ENCODE results near the gene PLEKHA8.

The PLEKHA8 gene, protein sequence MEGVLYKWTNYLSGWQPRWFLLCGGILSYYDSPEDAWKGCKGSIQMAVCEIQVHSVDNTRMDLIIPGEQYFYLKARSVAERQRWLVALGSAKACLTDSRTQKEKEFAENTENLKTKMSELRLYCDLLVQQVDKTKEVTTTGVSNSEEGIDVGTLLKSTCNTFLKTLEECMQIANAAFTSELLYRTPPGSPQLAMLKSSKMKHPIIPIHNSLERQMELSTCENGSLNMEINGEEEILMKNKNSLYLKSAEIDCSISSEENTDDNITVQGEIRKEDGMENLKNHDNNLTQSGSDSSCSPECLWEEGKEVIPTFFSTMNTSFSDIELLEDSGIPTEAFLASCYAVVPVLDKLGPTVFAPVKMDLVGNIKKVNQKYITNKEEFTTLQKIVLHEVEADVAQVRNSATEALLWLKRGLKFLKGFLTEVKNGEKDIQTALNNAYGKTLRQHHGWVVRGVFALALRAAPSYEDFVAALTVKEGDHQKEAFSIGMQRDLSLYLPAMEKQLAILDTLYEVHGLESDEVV

GRCh38 chr7:30028216-30028748, at the start of gene PLEKHA8:
TSS of gene PLEKHA8 (plus strand) at chr7:30028412. CDS start at chr7:30028763, 351 bp downstream.
- peak; percentile 87 for DNase-seq

GRCh38 chr7:29980151-29980550, 48.1 kb upstream of the PLEKHA8 start:
- no peak for DNase-seq

DNA sequence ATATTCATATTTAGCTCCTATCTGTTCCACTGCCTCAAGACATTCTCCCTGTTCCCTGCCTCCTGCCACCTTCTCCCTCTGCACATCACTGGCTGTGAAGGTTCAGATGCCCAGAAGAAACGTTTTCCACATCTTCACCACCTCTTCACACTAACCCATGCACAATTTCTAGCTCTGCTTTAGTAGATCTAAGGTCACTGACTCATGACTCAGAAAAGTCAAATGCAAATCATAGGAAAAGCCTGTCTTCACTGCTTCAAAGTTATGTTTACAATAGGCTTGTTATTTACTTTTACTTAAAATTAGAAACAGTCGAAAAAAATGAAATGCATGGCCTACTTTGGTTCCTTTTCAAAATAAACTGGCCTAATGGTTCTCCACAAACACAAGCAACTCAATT, 41.1 kb upstream of the PLEKHA8 start:
- DNase-seq: peak; percentile 44

DNA sequence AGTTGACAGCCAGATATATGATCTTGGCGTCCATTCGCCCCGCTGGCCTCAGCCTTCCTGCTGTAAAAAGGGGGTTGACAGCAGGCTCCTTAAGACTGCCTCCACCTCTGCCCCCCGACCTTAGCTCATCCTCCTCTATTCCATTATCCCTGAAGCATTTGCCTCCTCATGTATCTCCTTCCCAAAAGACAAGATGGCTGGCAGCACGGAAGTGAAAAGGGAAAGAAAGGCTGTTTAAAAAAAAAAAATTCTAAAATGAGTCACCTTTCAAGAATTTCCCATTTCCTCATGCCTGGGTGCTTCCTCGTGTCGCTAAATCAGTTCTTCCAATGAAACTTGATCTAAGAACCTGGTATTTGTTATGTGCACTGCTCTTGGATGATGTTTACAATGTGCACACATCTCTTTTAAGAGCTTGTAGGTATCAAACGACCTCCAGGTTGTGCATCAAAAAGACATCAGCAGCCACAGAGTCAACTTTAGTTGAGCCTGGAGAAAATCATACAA, 40.3 kb upstream of the PLEKHA8 start:
- peak; percentile 90 for DNase-seq

- peak; percentile 88 for DNase-seq
Measured at GRCh38 chr7:29988424-29989256, 39.6 kb upstream of the PLEKHA8 start.

DNA sequence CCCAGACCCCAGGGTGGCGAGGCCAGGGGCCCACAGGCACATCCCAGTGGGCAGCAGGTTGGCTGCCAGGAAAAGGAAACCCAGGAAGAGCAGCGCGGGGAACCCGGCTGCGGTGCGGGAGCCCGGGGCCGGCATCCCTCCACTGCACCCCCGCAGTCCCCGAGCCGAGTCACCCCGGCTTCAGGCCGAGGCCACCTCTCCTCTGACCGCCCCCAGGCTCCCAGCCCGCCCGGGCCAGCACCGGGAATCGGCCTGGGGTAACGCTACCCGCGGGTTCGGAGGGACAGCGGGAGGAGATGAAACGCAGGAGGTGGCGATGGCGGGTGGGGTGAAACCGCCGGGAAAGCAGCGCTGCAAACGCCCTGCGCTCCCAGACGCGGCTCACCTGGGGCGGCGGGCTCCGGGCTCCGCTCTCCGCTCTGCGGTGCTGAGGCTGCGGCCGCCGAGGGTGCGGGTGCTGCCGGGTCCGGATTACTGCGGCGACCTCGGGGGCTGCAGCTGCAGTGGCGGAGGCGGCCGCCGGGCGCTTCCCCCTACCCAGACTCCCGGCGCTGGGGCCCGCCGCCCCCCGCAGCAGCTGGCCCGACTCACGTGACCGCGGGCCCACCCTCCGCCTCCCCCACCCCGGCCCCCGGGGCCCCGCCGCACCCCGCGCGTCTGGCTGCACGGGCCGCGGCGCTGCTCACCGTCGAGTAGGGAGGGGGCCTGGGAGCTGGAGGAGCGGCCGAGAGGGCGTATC, 38.8 kb upstream of the PLEKHA8 start, which contains the start of gene SCRN1:
SCRN1 (minus strand) TSS at position 545 of the 739 bp plus-strand sequence. CDS start 20,734 bp downstream, outside the sequence.
- no peak for DNase-seq

DNA sequence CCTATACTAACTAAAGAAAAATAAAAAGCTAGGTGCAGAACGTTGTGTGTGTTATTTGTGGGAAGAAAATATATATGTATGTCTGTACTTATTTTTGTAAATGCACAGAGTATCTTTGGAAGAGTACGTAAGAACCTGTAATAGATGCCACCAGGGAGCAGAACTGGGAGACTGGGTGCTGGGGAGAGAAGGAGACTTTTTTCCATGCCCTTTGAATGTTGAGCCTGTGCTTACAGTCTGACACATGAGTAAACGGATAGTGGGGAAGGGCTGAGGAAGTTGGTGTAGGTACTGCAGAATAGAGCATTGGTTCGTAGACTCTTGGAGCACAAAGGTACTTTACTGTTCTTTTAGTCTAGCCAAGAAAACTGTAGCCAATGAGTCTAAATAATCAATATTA, 37.3 kb upstream of the PLEKHA8 start:
- no peak for DNase-seq

- DNase-seq: no peak
Measured at GRCh38 chr7:29991937-29992336, 36.3 kb upstream of the PLEKHA8 start.

DNA sequence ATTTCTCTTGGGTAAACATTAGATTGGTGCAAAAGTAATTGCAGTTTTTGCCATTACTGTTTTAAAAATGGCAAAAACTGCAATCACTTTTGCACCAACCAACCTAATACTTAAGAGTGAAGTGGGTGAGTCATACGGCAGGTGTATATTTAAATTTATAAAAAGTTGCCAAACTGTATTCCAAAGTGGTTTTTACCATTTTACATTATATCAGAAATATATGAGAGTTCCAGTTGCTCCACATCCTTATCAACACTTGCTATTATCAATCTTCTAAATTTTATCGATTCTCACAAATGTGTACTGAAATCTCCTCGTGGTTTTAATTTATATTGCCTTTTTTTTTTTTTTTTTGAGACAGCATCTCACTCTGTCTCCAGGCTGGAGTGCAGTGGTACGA, 35.1 kb upstream of the PLEKHA8 start:
- DNase-seq: no peak

- peak; percentile 41 for DNase-seq
Measured at GRCh38 chr7:29995652-29996051, 32.6 kb upstream of the PLEKHA8 start.

DNA sequence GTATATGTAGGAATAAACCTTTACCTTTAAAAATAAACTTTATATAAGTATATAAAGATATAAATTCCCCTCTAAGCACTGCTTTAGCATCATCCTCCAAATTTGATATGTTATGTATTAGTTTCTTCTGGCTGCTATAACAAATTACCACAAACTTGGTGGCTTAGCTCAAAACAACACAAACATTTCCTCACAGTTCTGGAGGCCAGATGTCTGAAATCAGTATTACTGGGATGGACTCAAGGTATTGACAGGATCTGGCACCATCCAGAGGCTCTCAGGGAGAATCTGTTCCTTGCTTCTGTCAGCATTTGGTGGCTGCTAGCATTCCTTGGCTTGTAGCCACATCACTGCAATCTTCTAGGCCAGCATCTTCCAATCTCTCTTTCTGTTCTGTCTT, 31.9 kb upstream of the PLEKHA8 start:
- no peak for DNase-seq

DNA sequence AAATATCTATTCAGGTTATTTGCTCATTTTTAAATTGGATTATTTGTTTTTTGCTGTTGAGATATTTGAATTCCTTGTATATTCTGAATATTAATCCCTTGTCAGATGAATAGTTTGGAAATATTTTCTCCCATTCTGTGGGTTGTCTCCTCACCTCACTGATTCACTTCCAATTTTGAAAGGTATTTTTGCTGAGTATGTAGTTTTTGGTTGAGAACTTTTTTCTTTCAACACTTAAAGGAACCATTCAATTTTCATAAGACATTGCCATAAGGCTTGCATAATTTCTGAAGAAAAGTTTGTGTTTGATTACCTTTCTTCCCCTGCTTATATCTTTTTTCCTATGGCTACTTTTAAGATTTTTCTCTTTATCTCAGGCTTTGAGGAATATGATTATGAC, 29.7 kb upstream of the PLEKHA8 start:
- no peak for DNase-seq

DNA sequence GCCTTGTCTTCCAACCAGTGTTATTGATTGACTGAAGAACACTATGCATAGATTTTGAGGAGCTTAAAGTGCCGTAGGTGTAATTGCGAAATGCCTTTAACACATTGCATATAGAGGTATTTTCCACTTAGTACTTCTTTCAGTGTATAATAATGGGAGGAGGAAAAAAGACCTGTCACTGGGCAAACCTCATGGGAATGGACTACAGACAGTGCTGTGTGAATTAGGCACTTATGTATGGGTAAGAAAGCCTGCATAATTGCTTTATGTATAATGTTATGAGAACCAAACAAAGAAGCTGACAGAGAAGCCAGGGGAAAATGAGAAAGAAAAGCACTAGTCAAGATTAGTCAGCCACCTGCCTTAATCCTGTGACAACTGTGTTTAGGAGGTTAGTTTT, 26.2 kb upstream of the PLEKHA8 start:
- DNase-seq: no peak

DNA sequence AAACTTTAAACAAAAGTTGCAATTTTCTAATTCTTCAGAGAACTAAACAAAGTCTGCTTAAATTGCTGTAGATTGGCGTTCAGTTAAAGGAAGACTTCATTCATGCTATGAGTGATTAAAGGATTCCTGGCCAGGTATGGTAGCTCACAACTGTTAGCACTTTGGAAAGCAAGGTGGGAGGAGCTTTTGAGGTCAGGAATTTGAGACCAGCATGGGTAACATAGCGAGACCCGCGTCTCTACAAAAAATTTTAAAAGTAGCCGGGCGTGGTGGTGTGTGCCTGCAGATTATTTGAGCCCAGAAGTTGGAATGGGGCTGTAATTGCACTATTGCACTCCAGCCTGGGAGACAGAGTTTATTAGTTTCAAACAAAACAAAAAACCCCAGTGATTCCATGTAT, 25.1 kb upstream of the PLEKHA8 start:
- DNase-seq: no peak

- no peak for DNase-seq
Measured at GRCh38 chr7:30005464-30005863, 22.7 kb upstream of the PLEKHA8 start.

DNA sequence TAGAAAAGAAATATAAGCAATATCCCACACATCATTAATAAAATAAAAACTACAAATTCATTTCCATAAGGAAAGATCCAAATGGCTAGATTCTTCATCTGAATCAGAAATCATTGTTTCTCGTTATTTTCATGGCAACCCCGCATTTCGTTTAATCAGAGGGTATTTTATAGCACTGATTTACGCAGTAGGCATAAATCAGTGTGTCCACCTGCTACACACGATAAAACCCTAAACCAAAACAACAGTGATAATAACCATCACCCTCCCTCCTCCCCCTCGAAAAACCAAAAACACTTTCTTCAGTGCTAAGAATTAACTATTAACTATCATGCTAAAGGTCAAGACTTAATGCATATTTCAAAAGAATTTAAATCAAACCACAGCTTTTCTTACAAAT, 18.2 kb upstream of the PLEKHA8 start:
- DNase-seq: no peak

DNA sequence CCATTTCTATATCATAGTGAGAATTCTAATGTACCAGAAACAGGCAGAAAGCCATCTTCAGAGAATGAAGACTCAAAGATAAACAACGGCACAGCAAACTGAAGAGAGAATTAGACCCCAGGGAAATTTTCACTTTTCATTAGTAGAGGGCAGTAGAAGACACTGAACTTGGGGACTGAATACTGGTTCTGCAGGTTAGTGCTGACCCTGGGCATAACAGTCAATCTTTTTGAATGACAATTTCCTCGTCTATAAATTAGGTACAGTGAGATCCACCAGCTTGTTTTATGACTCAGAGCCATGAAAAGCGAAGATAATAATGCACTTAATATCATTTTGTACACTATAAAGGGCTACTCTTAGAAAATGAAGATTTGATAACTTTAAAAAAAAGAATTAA, 15.5 kb upstream of the PLEKHA8 start:
- no peak for DNase-seq

DNA sequence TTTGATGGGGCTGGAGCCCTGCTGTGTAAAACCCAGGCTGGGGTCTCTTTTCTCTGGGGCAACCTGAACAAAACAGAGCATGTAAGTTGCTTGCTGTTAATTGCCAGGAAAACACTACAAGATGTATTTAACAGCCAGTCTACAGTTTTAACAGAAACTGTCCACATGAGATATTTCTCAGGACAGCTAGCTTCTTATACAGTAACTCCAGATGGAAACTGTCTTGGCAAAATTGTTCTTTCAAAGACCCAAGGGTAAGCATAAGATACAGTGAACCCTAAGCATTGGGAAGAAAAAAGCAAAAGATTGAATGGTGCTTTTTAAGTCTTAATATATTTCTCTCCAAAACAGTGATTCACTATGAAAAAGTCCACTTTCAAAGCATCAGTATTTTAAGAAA, 9.8 kb upstream of the PLEKHA8 start:
- no peak for DNase-seq

DNA sequence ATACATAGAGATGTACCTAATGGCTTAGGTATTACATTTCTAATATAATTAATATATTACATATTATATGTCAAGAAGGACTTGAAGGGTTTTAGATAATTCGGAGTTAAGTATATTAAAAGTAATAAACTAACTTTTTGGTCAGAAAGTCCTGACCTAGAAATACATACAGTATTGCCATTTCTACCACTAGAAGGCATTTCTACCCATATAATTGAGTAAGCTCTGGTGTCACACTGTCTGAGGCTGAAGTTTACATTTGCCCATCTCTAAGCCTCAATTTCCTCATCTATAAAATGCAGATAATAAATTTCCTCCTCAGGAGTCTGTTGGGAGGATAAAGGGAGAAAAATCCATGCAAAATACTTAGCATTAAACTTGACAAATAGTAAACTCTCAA, 8.8 kb upstream of the PLEKHA8 start:
- no peak for DNase-seq

DNA sequence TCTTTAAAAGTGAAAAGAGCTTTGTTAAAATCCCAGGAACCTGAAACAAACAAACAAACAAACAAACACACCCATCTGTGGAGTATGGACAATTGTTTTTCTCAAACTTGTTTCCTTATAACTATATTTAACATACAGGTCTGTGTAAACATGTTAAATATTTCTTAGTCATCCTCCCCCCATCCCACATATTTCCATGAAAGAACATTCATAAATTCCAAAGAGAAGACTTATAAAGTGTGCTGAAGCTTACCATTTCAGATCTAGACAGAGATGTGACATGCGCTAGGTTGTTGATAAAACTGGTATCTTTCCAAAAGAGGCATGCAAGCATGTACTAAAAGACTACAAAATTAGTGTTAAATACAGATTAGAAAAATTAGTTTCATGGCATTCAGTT, 8.3 kb upstream of the PLEKHA8 start:
- no peak for DNase-seq

DNA sequence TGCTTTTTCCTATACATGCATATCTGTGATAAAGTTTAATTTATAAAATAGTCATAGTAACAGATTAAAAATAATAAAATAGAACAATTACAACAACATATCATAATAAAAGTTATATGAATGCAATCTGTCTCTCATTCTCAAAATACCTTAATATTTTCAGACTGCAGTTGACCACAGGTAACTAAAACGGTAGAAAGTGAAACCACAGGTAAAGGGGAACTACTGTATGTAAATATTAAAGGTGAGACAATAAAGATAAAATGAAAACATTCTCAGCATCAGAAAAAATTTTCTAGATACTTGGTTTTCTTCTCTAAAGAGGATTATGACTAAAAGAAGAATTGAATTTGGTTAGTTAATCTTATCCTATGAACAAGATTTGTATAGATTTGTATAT, 7.7 kb upstream of the PLEKHA8 start:
- DNase-seq: no peak

GRCh38 chr7:30022991-30023390, 5.2 kb upstream of the PLEKHA8 start:
- no peak for DNase-seq

DNA sequence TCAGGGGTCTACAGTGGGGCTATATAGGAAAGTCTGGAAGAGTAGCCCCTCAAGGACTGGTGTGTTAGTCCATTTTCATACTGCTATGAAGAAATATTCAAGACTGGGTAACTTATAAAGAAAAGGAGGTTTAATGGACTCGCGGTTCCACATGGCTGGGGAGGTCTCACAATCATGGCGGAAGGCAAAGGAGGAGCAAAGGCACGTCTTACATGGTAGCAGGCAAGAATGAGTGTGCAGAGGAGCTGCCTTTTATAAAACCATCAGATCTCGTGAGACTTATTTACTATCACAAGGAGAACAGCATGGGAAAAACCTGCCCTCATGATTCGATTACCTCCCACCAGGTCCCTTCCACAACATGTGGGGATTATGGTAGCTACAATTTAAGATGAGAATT, 4.7 kb upstream of the PLEKHA8 start:
- no peak for DNase-seq
